CD14-positive monocyte (primary cell): ENCODE data around the gene CCND1. TPM values are rescaled to one million over a fixed set of nuclear protein-coding genes. Genes with fewer than 3 reads are reported as not detected.

Source experiments
- DNase-seq, 3 donors: peaks; one replicate each; pipeline ENCODE4 v3.0.0-alpha.2; 2011 to 2022
- H2AFZ ChIP-seq: 2 replicates; pipeline ENCODE4 v1.6.0; 2012; ENCODE audit warnings: mild to moderate bottlenecking, low read depth, low read length, inconsistent platforms; ENCODE audit not compliant: insufficient read depth, poor library complexity, severe bottlenecking
- H3K27ac ChIP-seq, 2 donors: 1 replicate in 1 of 2; 2 replicates in 1 of 2; pipeline ENCODE4 v1.5.1; 2012 to 2013; ENCODE audit warnings: low read length in 2 of 2, control low read depth in 1 of 2, inconsistent platforms in 1 of 2, low read depth in 1 of 2, mild to moderate bottlenecking in 1 of 2
- H3K27me3 ChIP-seq, 2 donors: one replicate each; pipeline versions ENCODE4 v1.6.0 to v1.6.1; 2011 to 2013; ENCODE audit warnings: low read length in 2 of 2; ENCODE audit not compliant: control insufficient read depth in 2 of 2, insufficient read depth in 2 of 2
- H3K36me3 ChIP-seq, 2 donors: replicated peaks in 1 of 2; 1 replicate in 1 of 2; 2 replicates in 1 of 2; pipeline versions ENCODE4 v1.5.1 to v1.6.1; 2012 to 2013; ENCODE audit warnings: low read length in 2 of 2, control low read depth in 1 of 2, inconsistent platforms in 1 of 2, mild to moderate bottlenecking in 1 of 2; ENCODE audit not compliant: insufficient read depth in 2 of 2, control insufficient read depth in 1 of 2
- H3K4me1 ChIP-seq, 2 donors: 1 replicate in 1 of 2; 2 replicates in 1 of 2; pipeline versions ENCODE4 v1.5.1 to v1.6.1; 2012 to 2013; ENCODE audit warnings: low read length in 2 of 2, control low read depth in 1 of 2, inconsistent platforms in 1 of 2, mild to moderate bottlenecking in 1 of 2, moderate library complexity in 1 of 2; ENCODE audit not compliant: insufficient read depth in 2 of 2, control insufficient read depth in 1 of 2
- H3K4me2 ChIP-seq: replicated peaks from 2 replicates; pipeline ENCODE3; 2012; ENCODE audit warnings: low read length, moderate library complexity, mild to moderate bottlenecking; ENCODE audit not compliant: poor library complexity, severe bottlenecking; ENCODE audit errors: extremely low read depth
- H3K4me3 ChIP-seq, 3 experiments: fragments of 200-600 bp in 1 of 3; sonication (generic) in 1 of 3; replicated peaks in 1 of 3; 1 replicate in 2 of 3; 2 replicates in 1 of 3; pipeline ENCODE4 v1.5.1; 2011 to 2013; ENCODE audit warnings: low read length in 3 of 3, mild to moderate bottlenecking in 3 of 3, control low read depth in 2 of 3, low read depth in 2 of 3, inconsistent platforms in 1 of 3, moderate library complexity in 1 of 3
- H3K79me2 ChIP-seq: 2 replicates; pipeline ENCODE4 v1.6.0; 2012; ENCODE audit warnings: mild to moderate bottlenecking, control low read depth, inconsistent platforms, low read length, moderate library complexity; ENCODE audit not compliant: insufficient read depth
- H3K9ac ChIP-seq: 2 replicates; pipeline ENCODE4 v1.6.0; 2017; ENCODE audit warnings: low read length, mild to moderate bottlenecking; ENCODE audit not compliant: insufficient read depth, poor library complexity, severe bottlenecking
- H3K9me3 ChIP-seq, 2 donors: replicated peaks in 1 of 2; 1 replicate in 1 of 2; 2 replicates in 1 of 2; pipeline versions ENCODE4 v1.5.1 to v1.6.1; 2012 to 2013; ENCODE audit warnings: low read length in 2 of 2, control low read depth in 1 of 2; ENCODE audit not compliant: control insufficient read depth in 1 of 2, insufficient read depth in 1 of 2
- H4K20me1 ChIP-seq: 2 replicates; pipeline ENCODE4 v1.6.0; 2012; ENCODE audit warnings: mild to moderate bottlenecking, low read length, control low read depth, moderate library complexity; ENCODE audit not compliant: insufficient read depth
- H3K27ac Mint-ChIP-seq, 7 donors: one replicate each; pipeline ENCODE4 v1.8.0; 2020; ENCODE audit warnings: mild to moderate bottlenecking in 7 of 7, mixed read lengths in 7 of 7, moderate library complexity in 6 of 7, inconsistent platforms in 2 of 7
- H3K27me3 Mint-ChIP-seq, 3 donors: one replicate each; pipeline ENCODE4 v1.8.0; 2021 to 2022; ENCODE audit warnings: low read depth in 3 of 3, mild to moderate bottlenecking in 3 of 3, mixed read lengths in 3 of 3, moderate library complexity in 3 of 3, inconsistent platforms in 1 of 3
- H3K36me3 Mint-ChIP-seq, 2 donors: one replicate each; pipeline ENCODE4 v1.8.0; 2020; ENCODE audit warnings: mixed read lengths in 2 of 2, inconsistent platforms in 1 of 2, mild to moderate bottlenecking in 1 of 2
- H3K4me1 Mint-ChIP-seq: one replicate; pipeline ENCODE4 v1.8.0; 2020; ENCODE audit warnings: mild to moderate bottlenecking, mixed read lengths
- H3K4me3 Mint-ChIP-seq, 2 donors: one replicate each; pipeline ENCODE4 v1.8.0; 2020; ENCODE audit warnings: mild to moderate bottlenecking in 2 of 2, mixed read lengths in 2 of 2, moderate library complexity in 1 of 2
- H3K9me3 Mint-ChIP-seq, 7 donors: one replicate each; pipeline ENCODE4 v1.8.0; 2020 to 2022; ENCODE audit warnings: mixed read lengths in 7 of 7, mild to moderate bottlenecking in 6 of 7, moderate library complexity in 6 of 7, inconsistent platforms in 2 of 7
- WGBS: methylation state at CpG from one replicate; pipeline ENCODE4 v1.1.5; 2013; ENCODE audit warnings: missing lambda C conversion rate; ENCODE audit not compliant: insufficient coverage; 5-methylcytosine and 5-hydroxymethylcytosine counted together
- intact Hi-C, 2 donors: fragments of 100-400 bp; cut with micrococcal nuclease; formaldehyde crosslinking; loops; one replicate each; pipeline versions ENCODE4 v1.15.0 to v1.15.1; 2023
- polyA plus RNA-seq, 3 donors: library from polyadenylated mRNA; depleted of rRNA in 1 of 3; unstranded in 2 of 3; stranded (reverse) in 1 of 3; fragments of 300-500 nt in 2 of 3; fragments of >200 nt in 1 of 3; fragmentation: Illumina TruSeq in 2 of 3; gene quantifications; 1 replicate in 2 of 3; 2 replicates in 1 of 3; pipeline ENCODE4 v1.2.3, GENCODE V29; 2012 to 2021
- TF ChIP-seq, protein P1 (sequence below): fragments of 200-600 bp; IDR thresholded peaks from one replicate; pipeline ENCODE4 v1.8.0; 2022; ENCODE audit warnings: antibody characterized with exemption, mild to moderate bottlenecking

The CCND1 gene
- polyA plus RNA-seq, 3 donors: 0.01 TPM; not detected in 2

DNA sequence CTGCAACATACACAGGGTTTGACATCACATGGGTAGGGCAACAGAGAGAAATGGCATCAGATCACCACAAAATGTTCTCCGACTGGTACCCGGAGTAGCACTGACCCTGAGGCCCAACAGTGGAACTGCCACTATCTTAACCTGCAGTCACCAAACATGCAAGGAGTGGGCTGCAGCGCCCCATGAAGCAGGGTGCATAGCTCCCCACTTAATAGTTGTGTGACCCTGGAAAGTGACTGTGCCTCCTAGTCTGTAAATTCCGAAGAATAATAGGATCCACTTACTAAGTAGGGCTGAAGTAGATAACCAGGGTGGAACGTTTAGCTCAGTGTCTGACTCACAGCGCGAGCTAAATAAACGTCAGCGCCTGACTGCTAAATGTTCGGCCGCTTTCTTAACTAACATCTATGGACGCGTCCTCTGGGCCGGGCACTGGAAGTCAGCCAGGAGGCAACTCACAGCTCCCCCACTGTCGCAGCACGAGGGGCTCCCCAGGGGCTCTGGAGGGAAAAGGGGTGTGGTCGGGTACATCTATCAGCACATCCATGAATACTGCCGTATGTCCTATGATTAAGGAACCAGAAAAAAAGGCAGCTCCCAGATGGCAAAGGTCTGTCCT is 33.4 kb downstream of the CCND1 start:
- Histone ChIP-seq H3K9me3 (no peaks in the 10 kb centered on the region), H3K9ac (peak overlapping the region; percentile 93), H2AFZ (peak overlapping the region; percentile 87), H3K4me3 (peak overlapping the region; percentile 72 to 85 (median 84)), H3K4me2 (peak overlapping the region; percentile 74), H3K27ac (peak overlapping the region; percentile 55 to 92), H3K36me3 (peaks cover 30 to 39% of the 10 kb centered on the region in 2 donors), H3K79me2 (peaks cover 23% of the 10 kb centered on the region), H3K4me1 (peaks cover 14 to 24% of the 10 kb centered on the region in 2 donors), H3K27me3 (peaks cover 0 to 7% of the 10 kb centered on the region in 2 donors), H4K20me1 (peaks cover 38% of the 10 kb centered on the region)
- Mint-ChIP-seq H3K27ac (peak overlapping the region; percentile 83 to 98 (median 91)), H3K9me3 (no peaks in the 10 kb centered on the region), H3K36me3 (peaks cover 26 to 38% of the 10 kb centered on the region in 2 donors), H3K27me3 (peaks cover 5 to 25% (median 14%) of the 10 kb centered on the region in 3 donors), H3K4me1 (peaks cover 23% of the 10 kb centered on the region), H3K4me3 (peak overlapping the region; percentile 90 to 93)
- intact Hi-C loops: loop anchor here (2.0 to 10.0 kb wide), 2 partner anchors 378 to 380 kb away; partner anchors contain the start of gene MYEOV (in 1 of the 2)
- TF ChIP-seq, protein P1, sequence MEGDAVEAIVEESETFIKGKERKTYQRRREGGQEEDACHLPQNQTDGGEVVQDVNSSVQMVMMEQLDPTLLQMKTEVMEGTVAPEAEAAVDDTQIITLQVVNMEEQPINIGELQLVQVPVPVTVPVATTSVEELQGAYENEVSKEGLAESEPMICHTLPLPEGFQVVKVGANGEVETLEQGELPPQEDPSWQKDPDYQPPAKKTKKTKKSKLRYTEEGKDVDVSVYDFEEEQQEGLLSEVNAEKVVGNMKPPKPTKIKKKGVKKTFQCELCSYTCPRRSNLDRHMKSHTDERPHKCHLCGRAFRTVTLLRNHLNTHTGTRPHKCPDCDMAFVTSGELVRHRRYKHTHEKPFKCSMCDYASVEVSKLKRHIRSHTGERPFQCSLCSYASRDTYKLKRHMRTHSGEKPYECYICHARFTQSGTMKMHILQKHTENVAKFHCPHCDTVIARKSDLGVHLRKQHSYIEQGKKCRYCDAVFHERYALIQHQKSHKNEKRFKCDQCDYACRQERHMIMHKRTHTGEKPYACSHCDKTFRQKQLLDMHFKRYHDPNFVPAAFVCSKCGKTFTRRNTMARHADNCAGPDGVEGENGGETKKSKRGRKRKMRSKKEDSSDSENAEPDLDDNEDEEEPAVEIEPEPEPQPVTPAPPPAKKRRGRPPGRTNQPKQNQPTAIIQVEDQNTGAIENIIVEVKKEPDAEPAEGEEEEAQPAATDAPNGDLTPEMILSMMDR: no peak
- 27% methylated on average over 11 of the region's 18 CpGs for WGBS
- peak; percentile 15 to 44 (median 21) for DNase-seq

DNA sequence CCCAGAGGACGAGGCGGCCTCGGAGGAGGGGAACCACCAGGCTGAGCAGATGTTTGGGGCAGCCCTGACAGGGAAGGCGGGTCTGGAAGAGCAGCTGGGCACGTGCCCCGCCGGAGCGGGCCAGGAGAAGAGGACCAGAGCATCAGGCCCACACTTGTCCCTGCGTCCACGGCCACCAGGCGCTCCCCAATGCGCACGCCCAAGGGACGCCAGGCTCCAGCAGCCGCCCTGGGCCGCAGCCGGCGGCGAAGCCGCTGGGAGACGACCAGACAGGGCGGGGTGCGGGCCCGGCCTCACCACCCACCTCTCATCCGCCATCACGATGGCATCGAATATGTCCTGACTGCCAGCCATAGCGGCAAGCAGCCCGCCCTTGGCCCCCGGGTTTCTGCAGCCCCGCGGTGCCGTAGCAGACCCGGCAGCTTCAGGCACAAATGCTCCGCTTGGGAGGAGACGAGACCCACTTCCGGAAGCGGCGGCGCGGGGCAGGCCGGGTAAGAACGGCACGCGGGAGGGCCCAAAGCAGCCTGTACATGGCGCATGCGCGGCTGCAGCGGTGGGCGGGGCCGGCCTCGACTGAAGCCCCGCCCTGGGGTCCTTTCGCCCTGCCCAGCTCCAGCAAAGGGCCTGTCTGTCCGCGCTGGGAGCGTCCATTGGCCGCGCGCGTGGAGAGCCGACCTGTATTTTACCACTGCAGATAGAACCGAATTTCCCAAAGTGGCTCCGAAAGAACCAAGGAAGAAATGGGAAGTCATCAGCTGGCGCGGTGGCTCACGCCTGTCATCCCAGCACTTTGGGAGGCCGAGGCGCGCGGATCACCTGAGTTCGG is 34.1 kb downstream of the CCND1 start, which contains the start of gene LTO1:
LTO1 (minus strand) TSS at position 468 of the 829 bp plus-strand sequence; CDS start at position 354, 114 bp downstream.
- 2% methylated on average over 72 of the region's 72 CpGs for WGBS
- intact Hi-C loops: loop anchor here (2.0 to 10.0 kb wide), 3 partner anchors 378 to 522 kb away; partner anchors contain the start of gene MYEOV (in 1 of the 2)
- H3K27me3 Mint-ChIP-seq: peaks cover 5 to 25% (median 14%) of the 10 kb centered on the region in 3 donors
- H3K4me3 Mint-ChIP-seq: peak within 1 kb of the TSS; percentile 90 to 93
- peak within 1 kb of the TSS; percentile 87 for H2AFZ ChIP-seq
- peaks cover 0 to 7% of the 10 kb centered on the region in 2 donors for H3K27me3 ChIP-seq
- peak within 1 kb of the TSS; percentile 72 to 85 (median 84) for H3K4me3 ChIP-seq
- TF ChIP-seq, protein P1: no peak
- H4K20me1 ChIP-seq: peaks cover 31% of the 10 kb centered on the region
- H3K9me3 Mint-ChIP-seq: no peaks in the 10 kb centered on the region
- H3K4me1 ChIP-seq: peaks cover 14 to 24% of the 10 kb centered on the region in 2 donors
- peaks cover 23% of the 10 kb centered on the region for H3K79me2 ChIP-seq
- peaks cover 23 to 31% of the 10 kb centered on the region in 2 donors for H3K36me3 ChIP-seq
- peaks cover 24 to 31% of the 10 kb centered on the region in 2 donors for H3K36me3 Mint-ChIP-seq
- peak within 1 kb of the TSS; percentile 93 for H3K9ac ChIP-seq
- H3K27ac ChIP-seq: peak within 1 kb of the TSS; percentile 55 to 92
- H3K4me2 ChIP-seq: peak within 1 kb of the TSS; percentile 74
- peak; percentile 93 to 95 (median 95) for DNase-seq
- H3K27ac Mint-ChIP-seq: peak within 1 kb of the TSS; percentile 91 to 98 (median 95)
- peaks cover 23% of the 10 kb centered on the region for H3K4me1 Mint-ChIP-seq
- H3K9me3 ChIP-seq: no peaks in the 10 kb centered on the region
